Stimulated activated naive CD8-positive, alpha-beta T cell treated with anti-CD3 and anti-CD28 coated beads, Interleukin-15, Interleukin-2, amounts not matched to agents 100 U/mL and 50 U/mL, for 24 hours (primary cell): Measurements from ENCODE around the gene LPAR2.

ENCODE experiments used
- ATAC-seq: fragments of 150-1000 bp; cut with Tn5 transposase; one replicate; pipeline ENCODE4 v1.10.0; 2021
- DNase-seq: peaks from one replicate; pipeline ENCODE4 v3.0.0; 2021

Gene LPAR2

GRCh38 chr19:19595171-19595701 lies 32.8 kb downstream of the LPAR2 start:
- DNase-seq = no peak
- no peak for ATAC-seq

- ATAC-seq (no peak), DNase-seq (no peak)
These were observed 33.6 kb downstream of the LPAR2 start for GRCh38 chr19:19594381-19594780.

DNA sequence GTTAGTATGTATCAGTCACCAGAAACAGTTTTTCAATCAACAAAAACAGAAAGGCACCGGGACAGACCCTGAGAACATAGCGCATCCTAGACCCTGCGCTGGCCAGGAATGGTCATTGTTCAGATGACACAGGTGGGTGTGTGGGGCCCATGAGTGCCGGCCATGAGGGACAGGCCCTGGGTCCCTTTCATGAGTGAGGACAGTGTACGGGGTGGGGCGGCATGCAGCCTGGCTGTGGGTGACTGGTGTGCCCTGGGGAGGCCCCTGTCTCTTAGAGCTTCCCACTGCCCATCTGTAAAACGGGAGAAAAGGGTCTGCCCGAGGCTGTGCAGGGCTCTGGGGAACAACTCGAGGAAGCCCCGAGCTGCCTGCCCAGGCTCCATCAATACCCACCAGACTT lies 35.3 kb downstream of the LPAR2 start:
- no peak for DNase-seq
- ATAC-seq = no peak

- peak; percentile 91 for ATAC-seq
- DNase-seq = peak; percentile 65
These were observed 36.7 kb downstream of the LPAR2 start for GRCh38 chr19:19591133-19591825.

GRCh38 chr19:19588546-19588945 lies 39.5 kb downstream of the LPAR2 start:
- no peak for ATAC-seq

GRCh38 chr19:19587771-19588170 lies 40.2 kb downstream of the LPAR2 start:
- ATAC-seq = no peak
- no peak for DNase-seq

More at GRCh38 chr19:19588546-19588945, 39.5 kb downstream of the LPAR2 start:
- no peak for DNase-seq

DNA sequence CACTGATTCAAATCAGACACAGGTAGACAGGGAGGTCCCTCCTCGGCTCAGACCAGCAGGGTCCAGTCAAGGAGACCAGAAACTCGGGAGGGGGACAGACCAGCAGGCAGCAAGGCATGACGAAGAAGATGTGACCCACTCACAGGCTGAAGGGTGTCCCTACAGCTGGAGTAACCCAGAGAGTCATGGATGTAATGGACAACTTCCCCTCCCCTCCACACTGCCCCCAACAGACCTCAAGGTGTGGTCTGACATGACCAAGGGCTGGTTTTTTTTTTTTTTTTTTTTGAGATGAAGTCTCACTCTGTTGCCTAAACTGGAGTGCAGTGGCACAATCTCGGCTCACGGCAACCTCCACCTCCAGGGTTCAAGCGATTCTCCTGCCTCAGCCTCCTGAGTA lies 43.7 kb downstream of the LPAR2 start:
- ATAC-seq (no peak), DNase-seq (no peak)

- ATAC-seq = no peak
- no peak for DNase-seq
These were observed 45.5 kb downstream of the LPAR2 start for GRCh38 chr19:19582471-19582870.

DNA sequence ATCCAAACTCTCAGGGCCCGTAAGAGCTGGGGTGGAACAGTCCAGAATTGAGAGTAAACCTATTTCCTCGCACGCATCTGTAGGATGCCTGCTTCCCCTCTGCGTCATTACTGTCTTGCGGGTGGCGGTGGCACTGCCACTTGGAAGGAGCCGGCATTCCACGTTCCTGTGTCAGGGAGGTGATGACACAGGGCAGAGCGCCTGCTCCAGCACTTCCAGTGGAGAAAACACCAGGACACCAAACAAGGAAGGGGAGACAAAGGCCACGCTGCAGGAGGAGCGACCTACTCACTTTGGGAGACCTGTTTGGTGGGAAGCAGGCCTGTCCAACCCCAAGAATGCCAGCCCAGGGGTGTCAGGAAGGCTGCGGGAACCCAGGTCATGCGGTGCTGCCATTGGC lies 46.6 kb downstream of the LPAR2 start:
- ATAC-seq (no peak), DNase-seq (no peak)

GRCh38 chr19:19580418-19580817 lies 47.6 kb downstream of the LPAR2 start:
- no peak for ATAC-seq
- DNase-seq = no peak

DNA sequence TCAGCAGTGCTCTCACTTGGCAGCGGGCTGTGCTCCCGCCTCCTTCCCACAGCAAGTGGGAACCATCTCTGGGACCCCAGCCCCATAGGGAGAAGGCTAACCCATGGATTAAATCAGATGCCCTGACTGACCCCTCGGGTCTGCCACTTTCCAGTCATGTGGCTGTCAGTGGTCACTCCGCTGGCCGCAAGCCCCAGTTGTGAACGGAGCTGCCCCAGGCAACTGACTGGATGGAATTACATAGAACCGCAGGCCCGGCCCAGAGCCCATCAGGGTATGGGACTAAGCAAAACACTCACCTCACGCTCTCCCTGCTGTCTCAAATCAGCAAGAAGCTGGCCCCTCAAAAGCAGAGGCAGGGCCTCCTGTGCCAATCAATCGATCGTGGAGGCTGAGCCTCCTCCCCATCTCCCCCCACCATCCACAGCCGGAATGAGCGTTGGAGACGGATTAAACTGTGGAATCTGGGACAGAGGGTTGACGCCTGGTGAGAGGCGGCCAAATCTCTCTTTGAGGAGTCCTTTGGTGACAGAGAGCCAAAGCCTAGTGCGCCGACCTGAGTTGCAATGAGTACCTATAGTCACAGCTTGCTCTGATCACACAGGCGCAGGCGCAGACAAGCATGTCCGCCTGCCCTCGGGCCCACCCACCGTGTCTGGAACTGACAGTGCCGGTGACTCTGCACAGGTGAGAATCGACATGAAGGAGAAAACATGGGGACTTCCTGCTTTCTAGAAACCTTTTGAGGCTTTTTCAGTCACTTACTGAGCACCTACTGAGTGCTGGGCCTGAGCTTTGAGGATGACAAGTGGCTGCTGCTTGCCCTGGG lies 48.3 kb downstream of the LPAR2 start:
- ATAC-seq = no peak
- no peak for DNase-seq

DNA sequence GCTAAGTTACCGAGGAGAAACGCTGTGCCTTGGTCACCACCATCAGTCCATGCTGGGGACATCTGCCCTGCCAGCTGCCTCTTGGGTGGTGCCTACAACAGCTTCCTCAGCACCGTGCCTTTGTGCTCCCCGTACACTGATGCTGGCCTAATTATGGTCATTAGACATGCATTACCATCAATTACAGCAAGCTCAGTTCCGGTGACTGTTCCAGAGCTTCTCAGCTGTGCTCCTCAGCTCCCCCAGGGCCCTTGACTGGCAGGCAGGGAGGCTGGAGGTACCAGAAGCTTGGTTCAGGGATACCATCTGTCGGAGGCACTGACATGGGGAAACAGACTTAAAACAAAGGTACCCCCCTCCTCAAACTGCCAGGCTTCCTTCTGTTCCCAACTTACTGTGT lies 49.8 kb downstream of the LPAR2 start:
- ATAC-seq = no peak
- no peak for DNase-seq

GRCh38 chr19:19575411-19575810 lies 52.6 kb downstream of the LPAR2 start:
- DNase-seq (no peak), ATAC-seq (no peak)
